PC-3 (cell line): ENCODE data around the gene PSORS1C1. TPM values are rescaled to one million over a fixed set of nuclear protein-coding genes. Genes with fewer than 3 reads are reported as not detected.

Source experiments
- ATAC-seq: fragments of 200-7000 bp; cut with Tn5 transposase; 2 replicates; pipeline ENCODE4 v1.9.1; 2020; ENCODE audit warnings: mild to moderate bottlenecking, moderate library complexity
- BruUV-seq: library from RNA; stranded (reverse); fragments of 400-500 nt; replicated peaks from 2 replicates; lab custom pipeline; 2021; lab: Mats Ljungman, UMichigan
- CTCF ChIA-PET: fragments of 300-600 bp; sonication (Branson Sonifier 250); formaldehyde crosslinking; loops from one replicate; lab custom pipeline; 2022; ENCODE audit warnings: antibody characterized with exemption; lab: Charles Lee
- POLR2A ChIA-PET: fragments of 300-600 bp; sonication (Branson Sonifier 250); formaldehyde crosslinking; loops from one replicate; lab custom pipeline; 2022; ENCODE audit warnings: antibody characterized with exemption; ENCODE audit not compliant: unreplicated experiment; lab: Charles Lee
- DNase-seq: peaks from one replicate; pipeline ENCODE4 v3.0.0-alpha.2; 2015
- H2AFZ ChIP-seq: fragments of 300-600 bp; sonication (generic); 2 replicates; pipeline ENCODE4 v1.6.0; 2016; ENCODE audit warnings: antibody characterized with exemption, low read length
- H3F3A ChIP-seq: fragments of 300-600 bp; sonication (generic); one replicate; pipeline ENCODE4 v1.6.0; 2017; ENCODE audit warnings: antibody characterized with exemption, low read length, control low read depth, mild to moderate bottlenecking; ENCODE audit not compliant: unreplicated experiment
- H3K27ac ChIP-seq: fragments of 300-600 bp; sonication (generic); 2 replicates; pipeline ENCODE4 v1.5.1; 2016; ENCODE audit warnings: mild to moderate bottlenecking, low read length
- H3K27me3 ChIP-seq: fragments of 300-600 bp; sonication (generic); 2 replicates; pipeline ENCODE4 v1.6.1; 2016; ENCODE audit warnings: low read length, mixed read lengths
- H3K36me3 ChIP-seq: fragments of 300-600 bp; sonication (generic); 2 replicates; pipeline ENCODE4 v1.6.1; 2016; ENCODE audit warnings: low read depth, mixed run types, low read length, mixed read lengths
- H3K4me1 ChIP-seq: fragments of 300-600 bp; sonication (generic); 2 replicates; pipeline ENCODE4 v1.5.1; 2016; ENCODE audit warnings: low read length; ENCODE audit not compliant: insufficient read depth
- H3K4me2 ChIP-seq: fragments of 300-600 bp; sonication (generic); 2 replicates; pipeline ENCODE4 v1.6.0; 2016; ENCODE audit warnings: low read length
- H3K4me3 ChIP-seq: fragments of 300-600 bp; sonication (generic); 2 replicates; pipeline ENCODE4 v1.5.1; 2016; ENCODE audit warnings: mild to moderate bottlenecking, low read length, mixed read lengths
- H3K79me2 ChIP-seq: fragments of 300-600 bp; sonication (generic); 2 replicates; pipeline ENCODE4 v1.6.1; 2017; ENCODE audit warnings: low read length, mixed read lengths
- H3K9ac ChIP-seq: fragments of 300-600 bp; sonication (generic); 2 replicates; pipeline ENCODE4 v1.6.0; 2016; ENCODE audit warnings: mild to moderate bottlenecking, low read length
- H3K9me2 ChIP-seq: fragments of 300-600 bp; sonication (generic); replicated peaks from 2 replicates; pipeline ENCODE4 v1.6.1; 2016; ENCODE audit warnings: mixed run types, low read length, mixed read lengths
- H3K9me3 ChIP-seq: fragments of 300-600 bp; sonication (generic); 2 replicates; pipeline ENCODE4 v1.6.1; 2016; ENCODE audit warnings: low read length, mixed read lengths
- H4K20me1 ChIP-seq: fragments of 300-600 bp; sonication (generic); 2 replicates; pipeline ENCODE4 v1.6.1; 2016; ENCODE audit warnings: low read length, mixed read lengths
- CTCF ChIP-seq: fragments of 300-600 bp; sonication (generic); conservative IDR thresholded peaks from 2 replicates; pipeline ENCODE4 v1.5.1; 2017; ENCODE audit warnings: antibody characterized with exemption, low read depth, mild to moderate bottlenecking, low read length
- EZH2 ChIP-seq: fragments of 300-600 bp; sonication (generic); IDR thresholded peaks from one replicate; pipeline ENCODE4 v1.6.1; 2017; ENCODE audit warnings: antibody characterized with exemption, mild to moderate bottlenecking, low read length; ENCODE audit not compliant: unreplicated experiment
- EZH2phosphoT487 ChIP-seq: fragments of 300-600 bp; sonication (generic); IDR thresholded peaks from 2 replicates; pipeline ENCODE4 v1.6.1; 2018; ENCODE audit warnings: mild to moderate bottlenecking, antibody characterized with exemption, low read length, borderline replicate concordance
- intact Hi-C: fragments of 100-400 bp; cut with micrococcal nuclease; formaldehyde crosslinking; loops from 2 replicates; pipeline ENCODE4 v1.9.0; 2023
- total RNA-seq: library from RNA; depleted of rRNA; stranded (reverse); fragments of >200 nt; gene quantifications from 2 replicates; pipeline ENCODE4 v1.2.3, GENCODE V29; 2014

Gene PSORS1C1
- total RNA-seq, 1 experiment from 2014 or later: 2.0 TPM

GRCh38 chr6:31068669-31069340 is 45.8 kb upstream of the PSORS1C1 start:
- Histone ChIP-seq H2AFZ (peak overlapping the region; percentile 45), H3K4me1 (peaks cover 10% of the 10 kb centered on the region), H3K36me3 (no peaks in the 10 kb centered on the region), H3K27ac (no peak overlapping the region), H3K27me3 (no peaks in the 10 kb centered on the region), H3K4me3 (no peak overlapping the region), H3K9ac (no peak overlapping the region), H3F3A (no peaks in the 10 kb centered on the region), H3K9me2 (no peaks in the 10 kb centered on the region), H3K4me2 (no peak overlapping the region), H4K20me1 (no peaks in the 10 kb centered on the region), H3K9me3 (no peaks in the 10 kb centered on the region), H3K79me2 (no peaks in the 10 kb centered on the region)
- intact Hi-C loops: no loop called here
- CTCF ChIA-PET: interaction anchor here (0.6 to 1.5 kb wide), 2 partner anchors 92 to 153 kb away, joined by 3 to 7 read pairs; no protein-coding TSS in a partner anchor
- TF ChIP-seq EZH2 (no peak), EZH2phosphoT487 (no peak), CTCF (peak; percentile 97)
- DNase-seq (peak; percentile 90), ATAC-seq (peak; percentile 66)
- POLR2A ChIA-PET: no interaction called here
- no TSS peak for BruUV-seq

DNA sequence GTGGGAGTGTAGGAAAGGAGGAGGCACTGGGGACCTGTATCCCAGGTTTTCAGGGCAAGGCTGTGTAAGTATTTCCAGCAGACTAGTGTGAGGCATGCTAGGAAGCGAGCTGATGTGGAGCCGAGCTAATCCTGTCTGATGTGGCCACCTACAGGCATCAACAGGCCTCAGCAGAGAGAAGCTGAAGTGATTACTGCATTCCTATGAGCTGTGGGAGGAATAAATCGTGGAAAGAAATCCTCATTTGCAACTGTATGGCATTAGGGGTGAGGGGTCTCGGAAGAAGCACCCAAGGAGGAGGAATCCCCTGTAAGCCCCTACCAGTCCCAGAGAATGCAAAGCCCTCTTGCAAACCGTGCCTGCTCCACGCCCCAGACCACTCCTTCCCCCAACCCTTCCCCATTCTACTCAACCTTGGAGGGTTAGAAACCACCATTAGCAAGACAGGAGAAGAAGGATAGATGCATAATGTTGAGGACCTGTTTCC is 43.8 kb upstream of the PSORS1C1 start:
- DNase-seq: peak; percentile 84

More for the DNA sequence above, 43.8 kb upstream of the PSORS1C1 start:
- TF ChIP-seq EZH2 (no peak), EZH2phosphoT487 (no peak), CTCF (peak; percentile 89)
- Histone ChIP-seq H3K79me2 (no peaks in the 10 kb centered on the region), H4K20me1 (no peaks in the 10 kb centered on the region), H3K27ac (no peak overlapping the region), H3K4me3 (no peak overlapping the region), H3F3A (no peaks in the 10 kb centered on the region), H3K9me2 (no peaks in the 10 kb centered on the region), H3K27me3 (no peaks in the 10 kb centered on the region), H2AFZ (peak overlapping the region; percentile 24; the same call in 1 of the 2 replicates), H3K9ac (no peak overlapping the region), H3K4me1 (peaks cover 10% of the 10 kb centered on the region), H3K4me2 (no peak overlapping the region), H3K9me3 (no peaks in the 10 kb centered on the region), H3K36me3 (no peaks in the 10 kb centered on the region)
- ChIA-PET CTCF (interaction anchor here (0.5 to 1.6 kb wide), 24 partner anchors 9 to 251 kb away, joined by 3 to 48 read pairs (median 4); partner anchors contain the start of genes DDR1, MUCL3, PSORS1C1 and VARS2), POLR2A (interaction anchor here (0.6 to 1.0 kb wide), 3 partner anchors 115 to 158 kb away, joined by 3 to 8 read pairs (median 3); no protein-coding TSS in a partner anchor)
- intact Hi-C loops: loop anchor here (1.0 to 2.0 kb wide), 4 partner anchors 22 to 242 kb away; no protein-coding TSS in a partner anchor
- no TSS peak for BruUV-seq
- ATAC-seq: peak; percentile 87
